G401.6 (cell line): Measurements from ENCODE around the gene ALKBH7.
A peak's percentile ranks its signal among the peaks of the same experiment; 100 is the strongest.
"Not testable (repeated sequence)": the region's sequence is repeated elsewhere in the genome, so short reads cannot be mapped to it uniquely, and the experiment has no call there.

ENCODE experiments used
- FAIRE-seq: peaks from 2 replicates; lab custom pipeline; 2012; peaks lifted over from hg19 to GRCh38; lab: Jason Lieb, UNC

ALKBH7 gene

GRCh38 chr19:6372594-6373095 lies at the start of gene ALKBH7:
Gene ALKBH7, plus strand, starts transcription at chr19:6372794. Its CDS starts 27 bp downstream, at chr19:6372821.
- peak; percentile 99 for FAIRE-seq

- FAIRE-seq: no peak
Measured at GRCh38 chr19:6324757-6325156, 47.8 kb upstream of the ALKBH7 start.

GRCh38 chr19:6325614-6326013 lies 47.0 kb upstream of the ALKBH7 start:
- FAIRE-seq: no peak

GRCh38 chr19:6326815-6327214 lies 45.8 kb upstream of the ALKBH7 start:
- FAIRE-seq: no peak

GRCh38 chr19:6333439-6333838 lies 39.2 kb upstream of the ALKBH7 start, which contains the start of gene ACER1:
Gene ACER1, minus strand, starts transcription at chr19:6333612. Its CDS starts 61 bp downstream, at chr19:6333551.
- no peak for FAIRE-seq

GRCh38 chr19:6334490-6335285 lies 37.9 kb upstream of the ALKBH7 start:
- peak; percentile 98 for FAIRE-seq

GRCh38 chr19:6340493-6341201 lies 31.9 kb upstream of the ALKBH7 start:
- no peak for FAIRE-seq

- no peak for FAIRE-seq
Measured at GRCh38 chr19:6343462-6343861, 29.1 kb upstream of the ALKBH7 start.

- FAIRE-seq: not testable (repeated sequence)
Measured at GRCh38 chr19:6349271-6349670, 23.3 kb upstream of the ALKBH7 start.

GRCh38 chr19:6350688-6351087 lies 21.9 kb upstream of the ALKBH7 start:
- no peak for FAIRE-seq

- FAIRE-seq: no peak
Measured at GRCh38 chr19:6352381-6353165, 20.0 kb upstream of the ALKBH7 start.

GRCh38 chr19:6354098-6354674 lies 18.4 kb upstream of the ALKBH7 start:
- no peak for FAIRE-seq

GRCh38 chr19:6355321-6356040 lies 17.1 kb upstream of the ALKBH7 start:
- not testable (repeated sequence) for FAIRE-seq

- no peak for FAIRE-seq
Measured at GRCh38 chr19:6357174-6357573, 15.4 kb upstream of the ALKBH7 start.

GRCh38 chr19:6358003-6358402 lies 14.6 kb upstream of the ALKBH7 start:
- no peak for FAIRE-seq

- no peak for FAIRE-seq
Measured at GRCh38 chr19:6359568-6360341, 12.8 kb upstream of the ALKBH7 start.

GRCh38 chr19:6360445-6360844 lies 12.1 kb upstream of the ALKBH7 start:
- not testable (repeated sequence) for FAIRE-seq

- not testable (repeated sequence) for FAIRE-seq
Measured at GRCh38 chr19:6360857-6361216, 11.8 kb upstream of the ALKBH7 start.

- FAIRE-seq: no peak
Measured at GRCh38 chr19:6362027-6362350, 10.6 kb upstream of the ALKBH7 start.

- no peak for FAIRE-seq
Measured at GRCh38 chr19:6362351-6362801, 10.2 kb upstream of the ALKBH7 start.

- FAIRE-seq: no peak
Measured at GRCh38 chr19:6364353-6364752, 8.2 kb upstream of the ALKBH7 start.
